GM12874 (cell line): ENCODE data around the gene FBRSL1.

Experiments used
- TF ChIP-seq, protein P1 (sequence below): IDR thresholded peaks from 2 replicates; pipeline ENCODE4 v1.5.1; 2011; ENCODE audit warnings: low read depth, mild to moderate bottlenecking, control low read depth, low read length, moderate library complexity; ENCODE audit not compliant: insufficient read depth

FBRSL1 gene

DNA sequence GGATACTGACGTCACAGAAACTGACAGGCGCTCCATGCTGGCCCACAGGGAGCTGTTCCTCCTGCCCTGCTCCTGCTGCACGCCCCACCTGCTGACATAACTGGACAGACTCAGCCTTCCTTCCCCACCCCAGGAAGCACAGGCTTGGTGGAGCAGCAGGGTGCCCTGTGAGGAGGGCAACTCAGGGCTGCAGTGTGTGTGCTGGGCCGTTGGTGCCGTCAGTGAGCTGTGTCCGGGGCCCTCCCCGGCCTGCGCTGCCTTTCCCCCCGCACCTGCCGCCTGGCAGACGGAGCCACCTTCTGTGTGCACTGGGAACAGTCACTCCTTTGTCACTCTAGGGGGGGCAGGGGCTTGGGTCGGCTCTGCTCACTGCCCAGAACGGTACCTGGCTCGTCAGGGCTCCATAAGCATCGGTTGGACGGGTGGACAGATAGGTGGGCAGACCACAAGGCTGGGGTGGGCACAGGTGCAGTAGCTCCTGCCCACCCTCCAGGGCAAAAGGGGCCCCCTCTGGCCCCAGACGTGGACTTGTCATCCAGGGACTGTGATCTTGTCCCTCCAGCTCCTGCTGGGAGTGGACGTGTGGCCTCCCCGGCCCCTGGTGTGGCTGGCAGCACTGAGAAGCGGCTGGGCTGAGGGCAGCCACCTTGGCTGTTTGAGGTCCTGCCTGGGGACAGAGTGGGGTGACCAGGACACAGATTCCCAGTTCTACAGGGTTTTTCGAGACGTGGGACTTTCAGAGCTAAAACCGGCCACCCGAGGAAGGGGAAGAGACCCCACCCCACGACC, 32.8 kb downstream of the FBRSL1 start:
- TF ChIP-seq, protein P1, sequence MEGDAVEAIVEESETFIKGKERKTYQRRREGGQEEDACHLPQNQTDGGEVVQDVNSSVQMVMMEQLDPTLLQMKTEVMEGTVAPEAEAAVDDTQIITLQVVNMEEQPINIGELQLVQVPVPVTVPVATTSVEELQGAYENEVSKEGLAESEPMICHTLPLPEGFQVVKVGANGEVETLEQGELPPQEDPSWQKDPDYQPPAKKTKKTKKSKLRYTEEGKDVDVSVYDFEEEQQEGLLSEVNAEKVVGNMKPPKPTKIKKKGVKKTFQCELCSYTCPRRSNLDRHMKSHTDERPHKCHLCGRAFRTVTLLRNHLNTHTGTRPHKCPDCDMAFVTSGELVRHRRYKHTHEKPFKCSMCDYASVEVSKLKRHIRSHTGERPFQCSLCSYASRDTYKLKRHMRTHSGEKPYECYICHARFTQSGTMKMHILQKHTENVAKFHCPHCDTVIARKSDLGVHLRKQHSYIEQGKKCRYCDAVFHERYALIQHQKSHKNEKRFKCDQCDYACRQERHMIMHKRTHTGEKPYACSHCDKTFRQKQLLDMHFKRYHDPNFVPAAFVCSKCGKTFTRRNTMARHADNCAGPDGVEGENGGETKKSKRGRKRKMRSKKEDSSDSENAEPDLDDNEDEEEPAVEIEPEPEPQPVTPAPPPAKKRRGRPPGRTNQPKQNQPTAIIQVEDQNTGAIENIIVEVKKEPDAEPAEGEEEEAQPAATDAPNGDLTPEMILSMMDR: no peak

- TF ChIP-seq, protein P1: peak; percentile 89
Observed at GRCh38 chr12:132523576-132524331, 33.8 kb downstream of the FBRSL1 start.

DNA sequence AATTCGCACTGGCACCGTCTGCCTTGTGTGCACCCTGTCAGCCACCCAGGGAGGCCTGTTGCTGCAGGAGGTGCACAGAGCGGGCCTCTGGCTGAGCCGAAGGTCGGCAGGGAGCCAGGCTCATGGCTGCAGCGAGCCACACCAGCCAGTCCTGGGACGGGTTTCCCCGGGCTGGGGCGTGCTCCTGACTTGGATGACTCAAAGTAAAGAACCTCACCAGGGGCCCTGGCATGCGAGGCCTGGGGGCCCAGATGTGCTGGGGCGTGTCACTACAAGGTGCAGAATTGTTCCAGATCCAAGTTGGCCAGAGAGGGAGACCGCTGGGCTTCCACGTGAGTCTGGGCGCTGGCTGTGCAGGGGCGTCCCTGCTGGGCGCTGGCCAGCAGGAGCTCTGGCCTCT, 34.5 kb downstream of the FBRSL1 start:
- TF ChIP-seq, protein P1: no peak

- TF ChIP-seq, protein P1: no peak
Observed at GRCh38 chr12:132525011-132525832, 35.3 kb downstream of the FBRSL1 start.

- TF ChIP-seq, protein P1: no peak
Observed at GRCh38 chr12:132525833-132526455, 36.0 kb downstream of the FBRSL1 start.

DNA sequence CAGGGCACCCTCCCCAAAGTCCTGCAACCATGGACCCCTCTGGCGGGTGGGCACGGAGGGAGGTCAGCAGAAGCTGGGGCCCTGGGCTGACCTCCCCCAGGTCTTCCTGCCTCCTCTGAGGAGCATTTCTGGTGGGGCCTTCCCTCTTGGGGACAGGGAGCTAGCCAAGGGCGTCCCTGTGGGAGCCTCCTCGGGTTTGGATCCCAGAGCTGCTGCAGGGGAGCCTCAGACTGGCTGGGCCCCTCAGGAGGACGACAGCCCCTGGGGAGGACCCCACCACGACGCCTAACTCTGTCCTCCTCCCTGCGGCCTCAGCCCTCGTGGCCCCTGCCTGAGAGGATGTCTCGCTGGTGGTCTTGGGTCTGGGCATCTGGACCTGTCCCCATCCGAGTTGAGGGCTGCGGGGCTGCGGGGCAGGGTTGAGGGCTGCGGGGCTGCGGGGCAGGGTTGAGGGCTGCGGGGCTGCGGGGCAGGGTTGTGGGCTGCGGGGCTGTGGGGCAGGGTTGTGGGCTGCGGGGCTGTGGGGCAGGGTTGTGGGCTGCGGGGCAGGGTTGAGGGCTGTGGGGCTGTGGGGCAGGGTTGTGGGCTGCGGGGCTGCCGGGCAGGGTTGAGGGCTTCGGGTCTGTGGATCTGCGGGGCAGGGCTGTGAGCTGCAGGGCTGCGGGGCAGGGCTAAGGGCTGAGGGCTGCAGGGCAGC, 37.4 kb downstream of the FBRSL1 start:
- TF ChIP-seq, protein P1: no peak
